HepG2 (cell line): ENCODE data around the gene DNAH8. TPM values are rescaled to one million over a fixed set of nuclear protein-coding genes. Genes with fewer than 3 reads are reported as not detected.

Experiments
- ATF7 ChIP-seq, 2 experiments: fragments of 450-650 bp in 1 of 2; sonication (generic) in 1 of 2; formaldehyde crosslinking in 1 of 2; IDR thresholded peaks; 2 replicates each; pipeline versions ENCODE4 v1.4.0 to v1.6.1; 2016 to 2020; ENCODE audit warnings: antibody characterized with exemption in 1 of 2, mild to moderate bottlenecking in 1 of 2, missing genetic modification reagents in 1 of 2
- CREB1 ChIP-seq, 2 experiments: fragments of 450-650 bp in 1 of 2; IDR thresholded peaks; 2 replicates each; pipeline ENCODE4 v1.6.1; 2016 to 2017; ENCODE audit warnings: control low read depth in 1 of 2, mild to moderate bottlenecking in 1 of 2, missing compliant biosample characterization in 1 of 2, missing genetic modification characterization in 1 of 2
- DR1 ChIP-seq: sonication (generic); formaldehyde crosslinking; IDR thresholded peaks from 2 replicates; pipeline ENCODE4 v1.8.0; 2021; ENCODE audit warnings: mild to moderate bottlenecking, missing genetic modification reagents, inconsistent platforms
- HOXA5 ChIP-seq: sonication (generic); formaldehyde crosslinking; IDR thresholded peaks from 2 replicates; pipeline ENCODE4 v1.4.0; 2020; ENCODE audit warnings: missing genetic modification reagents
- KDM3A ChIP-seq: IDR thresholded peaks from 2 replicates; pipeline ENCODE4 v1.6.1; 2018; ENCODE audit warnings: low read depth, missing compliant biosample characterization
- MTA1 ChIP-seq: sonication (generic); formaldehyde crosslinking; IDR thresholded peaks from 2 replicates; pipeline ENCODE4 v1.4.0; 2020; ENCODE audit warnings: missing genetic modification reagents, mild to moderate bottlenecking, borderline replicate concordance
- NFRKB ChIP-seq: fragments of 450-650 bp; IDR thresholded peaks from 2 replicates; pipeline ENCODE4 v1.6.1; 2017
- NR3C1 ChIP-seq: sonication (generic); formaldehyde crosslinking; IDR thresholded peaks from 2 replicates; pipeline ENCODE4 v1.4.0; 2020; ENCODE audit warnings: missing genetic modification reagents
- PRMT3 ChIP-seq: sonication (generic); formaldehyde crosslinking; IDR thresholded peaks from 2 replicates; pipeline ENCODE4 v1.8.1; 2022; ENCODE audit warnings: low read depth, mild to moderate bottlenecking, moderate library complexity, missing genetic modification reagents, borderline replicate concordance
- SNAPC2 ChIP-seq: sonication (generic); formaldehyde crosslinking; IDR thresholded peaks from 2 replicates; pipeline ENCODE4 v1.8.1; 2022; ENCODE audit warnings: mild to moderate bottlenecking, missing genetic modification reagents
- SP5 ChIP-seq: IDR thresholded peaks from 2 replicates; pipeline ENCODE4 v1.6.1; 2016; ENCODE audit warnings: low read depth, borderline replicate concordance
- WIZ ChIP-seq: sonication (generic); formaldehyde crosslinking; IDR thresholded peaks from 2 replicates; pipeline ENCODE4 v1.5.1; 2020; ENCODE audit warnings: mild to moderate bottlenecking, missing genetic modification reagents
- ZBTB7A ChIP-seq: sonication (generic); formaldehyde crosslinking; IDR thresholded peaks from 2 replicates; pipeline ENCODE4 v1.8.0; 2022; ENCODE audit warnings: mild to moderate bottlenecking, missing genetic modification reagents
- ZMYM3 ChIP-seq: sonication (generic); formaldehyde crosslinking; IDR thresholded peaks from 2 replicates; pipeline ENCODE4 v1.5.1; 2020; ENCODE audit warnings: mild to moderate bottlenecking, missing genetic modification reagents
- ZNF7 ChIP-seq: IDR thresholded peaks from 2 replicates; pipeline ENCODE4 v1.6.1; 2016; ENCODE audit warnings: missing biosample characterization, missing genetic modification reagents
- ZSCAN21 ChIP-seq: sonication (generic); formaldehyde crosslinking; IDR thresholded peaks from 2 replicates; pipeline ENCODE4 v1.8.0; 2022; ENCODE audit warnings: mild to moderate bottlenecking, missing genetic modification reagents, moderate library complexity, borderline replicate concordance
- polyA plus RNA-seq, 8 experiments: library from polyadenylated mRNA; depleted of rRNA in 3 of 8; stranded (reverse) in 7 of 8; unstranded in 1 of 8; fragments of >200 nt; fragmentation: Illumina TruSeq in 4 of 8; extraction: Trizol in 4 of 8; gene quantifications; 2 replicates each; pipeline versions ENCODE4 v1.2.1 to v1.2.3, GENCODE V29; 2011 to 2016; ENCODE audit warnings: low read depth in 4 of 8, missing spikeins in 1 of 8, mixed read lengths in 1 of 8; ENCODE audit not compliant: insufficient read depth in 1 of 8
- total RNA-seq, 5 experiments: library from RNA; depleted of rRNA; stranded (reverse); fragments of >200 nt; fragmentation: Illumina TruSeq; extraction: Trizol; gene quantifications; 2 replicates each; pipeline ENCODE4 v1.2.3, GENCODE V29; 2016; ENCODE audit warnings: low read depth in 1 of 5
- TF ChIP-seq, protein P1 (sequence below): sonication (generic); formaldehyde crosslinking; IDR thresholded peaks from 2 replicates; pipeline ENCODE4 v1.8.0; 2022; ENCODE audit warnings: mild to moderate bottlenecking, missing genetic modification reagents; ENCODE audit not compliant: insufficient replicate concordance
- TF ChIP-seq, protein P2 (sequence below): sonication (generic); formaldehyde crosslinking; IDR thresholded peaks from 2 replicates; pipeline ENCODE4 v1.8.1; 2023; ENCODE audit warnings: mild to moderate bottlenecking, moderate library complexity, missing genetic modification reagents
- TF ChIP-seq, protein P3 (sequence below): sonication (generic); formaldehyde crosslinking; IDR thresholded peaks from 2 replicates; pipeline ENCODE4 v1.9.0; 2021; ENCODE audit warnings: missing genetic modification reagents, mild to moderate bottlenecking, borderline replicate concordance
- TF ChIP-seq, protein P4 (sequence below): sonication (generic); formaldehyde crosslinking; IDR thresholded peaks from 2 replicates; pipeline ENCODE4 v1.4.0; 2020; ENCODE audit warnings: missing genetic modification reagents

DNAH8 gene
- total and polyA plus RNA-seq, 2 of the 13 experiments (the other 11 are each of a cell fraction or from before 2014, with no cell fraction given): not detected

DNA sequence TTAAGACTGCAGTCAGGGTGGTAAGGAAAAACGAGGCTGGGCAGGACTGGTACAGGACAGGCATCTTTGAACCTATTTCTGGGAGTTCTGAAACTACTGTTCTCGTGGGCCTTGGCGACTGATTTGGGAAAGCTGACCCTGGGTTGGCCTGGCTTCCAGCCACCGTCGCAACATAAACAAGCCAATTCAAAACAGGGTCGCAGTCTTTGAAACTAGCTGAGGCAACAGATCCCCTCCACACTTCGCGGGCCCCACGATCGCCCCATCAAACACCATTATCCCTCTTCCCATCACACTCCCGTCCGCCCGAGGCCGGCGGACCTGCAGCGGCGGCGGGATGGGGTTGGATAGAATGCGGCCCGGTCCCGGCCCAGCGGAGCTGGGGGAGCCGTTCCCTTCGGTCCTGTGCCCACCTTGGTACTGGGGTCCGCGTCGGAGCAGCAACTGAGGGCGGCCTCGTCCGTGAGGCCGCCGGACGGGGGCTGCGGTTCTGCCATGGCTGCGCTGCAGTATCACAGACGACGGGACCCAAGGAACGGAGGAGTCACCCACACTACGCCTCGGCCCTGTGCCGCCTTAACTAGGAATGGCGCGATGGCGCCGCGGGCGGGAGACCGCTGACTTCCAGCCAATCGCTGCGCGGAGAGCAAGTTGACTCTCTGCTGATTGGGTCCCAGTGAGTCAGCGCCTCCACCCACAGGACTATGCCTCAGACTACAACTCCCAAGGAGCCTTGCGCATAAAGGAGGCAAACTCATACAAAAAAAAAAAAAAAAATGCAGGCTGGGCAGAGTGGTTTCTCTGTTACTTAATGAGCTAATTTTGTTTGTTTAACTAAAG, 12.3 kb upstream of the DNAH8 start, which contains the start of gene GLO1 (continued):
- peak; percentile 82 for TF ChIP-seq KDM3A (CRISPR knock-in tag)
- no peak for TF ChIP-seq ZNF7 (CRISPR knock-in tag)
- TF ChIP-seq ZBTB7A (CRISPR knock-in tag): no peak; the same call in 1 of the 2 replicates
- peak; percentile 74; the same call in 1 of the 2 replicates for TF ChIP-seq MTA1 (CRISPR knock-in tag)
- TF ChIP-seq SP5 (CRISPR knock-in tag): peak; percentile 56; the same call in 1 of the 2 replicates
- TF ChIP-seq, protein P1, sequence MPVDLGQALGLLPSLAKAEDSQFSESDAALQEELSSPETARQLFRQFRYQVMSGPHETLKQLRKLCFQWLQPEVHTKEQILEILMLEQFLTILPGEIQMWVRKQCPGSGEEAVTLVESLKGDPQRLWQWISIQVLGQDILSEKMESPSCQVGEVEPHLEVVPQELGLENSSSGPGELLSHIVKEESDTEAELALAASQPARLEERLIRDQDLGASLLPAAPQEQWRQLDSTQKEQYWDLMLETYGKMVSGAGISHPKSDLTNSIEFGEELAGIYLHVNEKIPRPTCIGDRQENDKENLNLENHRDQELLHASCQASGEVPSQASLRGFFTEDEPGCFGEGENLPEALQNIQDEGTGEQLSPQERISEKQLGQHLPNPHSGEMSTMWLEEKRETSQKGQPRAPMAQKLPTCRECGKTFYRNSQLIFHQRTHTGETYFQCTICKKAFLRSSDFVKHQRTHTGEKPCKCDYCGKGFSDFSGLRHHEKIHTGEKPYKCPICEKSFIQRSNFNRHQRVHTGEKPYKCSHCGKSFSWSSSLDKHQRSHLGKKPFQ (CRISPR knock-in tag): peak; percentile 85
- TF ChIP-seq, protein P2, sequence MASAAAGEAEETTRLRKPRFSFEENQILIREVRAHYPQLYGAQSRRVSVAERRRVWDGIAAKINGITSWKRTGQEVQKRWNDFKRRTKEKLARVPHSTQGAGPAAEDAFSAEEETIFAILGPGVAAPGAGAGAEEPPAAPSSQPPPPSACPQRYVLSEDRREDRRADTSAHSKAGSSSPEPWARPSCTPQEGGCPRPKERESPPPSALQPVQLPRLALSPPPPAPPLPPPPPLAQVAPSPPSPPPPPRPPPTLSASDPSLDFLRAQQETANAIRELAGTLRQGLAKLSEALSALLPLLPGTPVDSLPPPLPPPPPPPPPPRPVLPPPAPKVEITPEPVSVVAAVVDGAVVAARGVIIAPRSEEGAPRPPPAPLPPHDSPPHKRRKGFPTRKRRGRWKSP: peak; percentile 88
- no peak for TF ChIP-seq PRMT3
- TF ChIP-seq DR1: peak; percentile 80; the same call in 1 of the 2 replicates
- peak; percentile 77 for TF ChIP-seq CREB1 (IDR thresholded peaks at IDR 0.05)
- TF ChIP-seq CREB1 (CRISPR knock-in tag; IDR thresholded peaks at IDR 0.05): peak; percentile 89
- TF ChIP-seq NR3C1 (CRISPR knock-in tag): no peak
- no peak for TF ChIP-seq NFRKB
- TF ChIP-seq, protein P3, sequence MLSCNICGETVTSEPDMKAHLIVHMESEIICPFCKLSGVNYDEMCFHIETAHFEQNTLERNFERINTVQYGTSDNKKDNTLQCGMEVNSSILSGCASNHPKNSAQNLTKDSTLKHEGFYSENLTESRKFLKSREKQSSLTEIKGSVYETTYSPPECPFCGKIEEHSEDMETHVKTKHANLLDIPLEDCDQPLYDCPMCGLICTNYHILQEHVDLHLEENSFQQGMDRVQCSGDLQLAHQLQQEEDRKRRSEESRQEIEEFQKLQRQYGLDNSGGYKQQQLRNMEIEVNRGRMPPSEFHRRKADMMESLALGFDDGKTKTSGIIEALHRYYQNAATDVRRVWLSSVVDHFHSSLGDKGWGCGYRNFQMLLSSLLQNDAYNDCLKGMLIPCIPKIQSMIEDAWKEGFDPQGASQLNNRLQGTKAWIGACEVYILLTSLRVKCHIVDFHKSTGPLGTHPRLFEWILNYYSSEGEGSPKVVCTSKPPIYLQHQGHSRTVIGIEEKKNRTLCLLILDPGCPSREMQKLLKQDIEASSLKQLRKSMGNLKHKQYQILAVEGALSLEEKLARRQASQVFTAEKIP (CRISPR knock-in tag): no peak
- TF ChIP-seq ZSCAN21 (CRISPR knock-in tag): peak; percentile 70; the same call in 1 of the 2 replicates
- TF ChIP-seq ATF7 (IDR thresholded peaks at IDR 0.05): no peak; the same call in 1 of the 2 replicates
- TF ChIP-seq ATF7 (CRISPR knock-in tag; IDR thresholded peaks at IDR 0.05): peak; percentile 64; the same call in 1 of the 2 replicates
- 0 out of 2 replicates have a peak, but pooled peaks have one; percentile 42 for TF ChIP-seq SNAPC2
- TF ChIP-seq HOXA5 (CRISPR knock-in tag): peak; percentile 72; the same call in 1 of the 2 replicates
- TF ChIP-seq WIZ: peak; percentile 87; the same call in 1 of the 2 replicates
- TF ChIP-seq ZMYM3 (CRISPR knock-in tag): no peak; the same call in 1 of the 2 replicates
- TF ChIP-seq, protein P4, sequence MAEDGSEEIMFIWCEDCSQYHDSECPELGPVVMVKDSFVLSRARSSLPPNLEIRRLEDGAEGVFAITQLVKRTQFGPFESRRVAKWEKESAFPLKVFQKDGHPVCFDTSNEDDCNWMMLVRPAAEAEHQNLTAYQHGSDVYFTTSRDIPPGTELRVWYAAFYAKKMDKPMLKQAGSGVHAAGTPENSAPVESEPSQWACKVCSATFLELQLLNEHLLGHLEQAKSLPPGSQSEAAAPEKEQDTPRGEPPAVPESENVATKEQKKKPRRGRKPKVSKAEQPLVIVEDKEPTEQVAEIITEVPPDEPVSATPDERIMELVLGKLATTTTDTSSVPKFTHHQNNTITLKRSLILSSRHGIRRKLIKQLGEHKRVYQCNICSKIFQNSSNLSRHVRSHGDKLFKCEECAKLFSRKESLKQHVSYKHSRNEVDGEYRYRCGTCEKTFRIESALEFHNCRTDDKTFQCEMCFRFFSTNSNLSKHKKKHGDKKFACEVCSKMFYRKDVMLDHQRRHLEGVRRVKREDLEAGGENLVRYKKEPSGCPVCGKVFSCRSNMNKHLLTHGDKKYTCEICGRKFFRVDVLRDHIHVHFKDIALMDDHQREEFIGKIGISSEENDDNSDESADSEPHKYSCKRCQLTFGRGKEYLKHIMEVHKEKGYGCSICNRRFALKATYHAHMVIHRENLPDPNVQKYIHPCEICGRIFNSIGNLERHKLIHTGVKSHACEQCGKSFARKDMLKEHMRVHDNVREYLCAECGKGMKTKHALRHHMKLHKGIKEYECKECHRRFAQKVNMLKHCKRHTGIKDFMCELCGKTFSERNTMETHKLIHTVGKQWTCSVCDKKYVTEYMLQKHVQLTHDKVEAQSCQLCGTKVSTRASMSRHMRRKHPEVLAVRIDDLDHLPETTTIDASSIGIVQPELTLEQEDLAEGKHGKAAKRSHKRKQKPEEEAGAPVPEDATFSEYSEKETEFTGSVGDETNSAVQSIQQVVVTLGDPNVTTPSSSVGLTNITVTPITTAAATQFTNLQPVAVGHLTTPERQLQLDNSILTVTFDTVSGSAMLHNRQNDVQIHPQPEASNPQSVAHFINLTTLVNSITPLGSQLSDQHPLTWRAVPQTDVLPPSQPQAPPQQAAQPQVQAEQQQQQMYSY (CRISPR knock-in tag): peak; percentile 75
